OCI-M1 (cell line): Measurements from ENCODE around the gene HPN.
A peak's percentile ranks its signal among the peaks of the same experiment; 100 is the strongest.

Source experiments
- DNase-seq: peaks from one replicate; lab custom pipeline; 2025; lab: John Stamatoyannopoulos, UW

HPN gene

GRCh38 chr19:35105047-35105410, 63.5 kb downstream of the HPN start:
- no peak for DNase-seq

- DNase-seq, result no peak
These were observed 64.1 kb downstream of the HPN start for GRCh38 chr19:35105411-35106290.

GRCh38 chr19:35106291-35106583, 64.7 kb downstream of the HPN start:
- no peak for DNase-seq

- no peak for DNase-seq
These were observed 65.5 kb downstream of the HPN start for GRCh38 chr19:35106898-35107541.

- DNase-seq, result no peak
These were observed 66.0 kb downstream of the HPN start for GRCh38 chr19:35107545-35107944.

GRCh38 chr19:35108730-35109129, 67.2 kb downstream of the HPN start:
- DNase-seq, result no peak

GRCh38 chr19:35109395-35110112, 68.0 kb downstream of the HPN start:
- DNase-seq, result no peak

GRCh38 chr19:35110974-35111373, 69.5 kb downstream of the HPN start:
- no peak for DNase-seq

- no peak for DNase-seq
These were observed 71.6 kb downstream of the HPN start for GRCh38 chr19:35112995-35113688.

GRCh38 chr19:35114353-35115176, 73.0 kb downstream of the HPN start:
- peak; percentile 79 for DNase-seq

GRCh38 chr19:35115177-35115951, 73.8 kb downstream of the HPN start, which contains the start of gene FXYD3:
Gene FXYD3, plus strand, starts transcription at chr19:35115823. Its CDS starts 3,554 bp downstream, at chr19:35119377.
- no peak for DNase-seq
